Parathyroid adenoma (tissue), 2 donors: Measurements from ENCODE around the gene TFDP1.

Experiments
- H2AFZ ChIP-seq: fragments of 300-600 bp; sonication (generic); one replicate; pipeline ENCODE4 v1.7.0; 2017; ENCODE audit warnings: antibody characterized with exemption, mild to moderate bottlenecking
- H3K27ac ChIP-seq: fragments of 300-600 bp; sonication (generic); one replicate; pipeline ENCODE4 v1.7.0; 2017
- H3K27me3 ChIP-seq: fragments of 300-600 bp; sonication (generic); one replicate; pipeline ENCODE4 v1.7.0; 2017; ENCODE audit warnings: low read length; ENCODE audit not compliant: control insufficient read depth, insufficient read depth
- H3K36me3 ChIP-seq: fragments of 300-600 bp; sonication (generic); one replicate; pipeline ENCODE4 v1.7.0; 2017; ENCODE audit warnings: low read length; ENCODE audit not compliant: control insufficient read depth, insufficient read depth
- H3K4me1 ChIP-seq: fragments of 300-600 bp; sonication (generic); one replicate; pipeline ENCODE4 v1.7.0; 2017; ENCODE audit warnings: control low read depth
- H3K4me2 ChIP-seq: fragments of 300-600 bp; sonication (generic); one replicate; pipeline ENCODE4 v1.7.0; 2017; ENCODE audit warnings: low read length
- H3K4me3 ChIP-seq: fragments of 300-600 bp; sonication (generic); one replicate; pipeline ENCODE4 v1.7.0; 2017; ENCODE audit warnings: low read depth, low read length
- H3K79me2 ChIP-seq: fragments of 300-600 bp; sonication (generic); one replicate; pipeline ENCODE4 v1.7.0; 2017; ENCODE audit warnings: control low read depth
- H3K9ac ChIP-seq: fragments of 300-600 bp; sonication (generic); one replicate; pipeline ENCODE4 v1.7.0; 2017; ENCODE audit warnings: mild to moderate bottlenecking
- H3K9me3 ChIP-seq: fragments of 300-600 bp; sonication (generic); one replicate; pipeline ENCODE4 v1.7.0; 2017; ENCODE audit warnings: low read length; ENCODE audit not compliant: control insufficient read depth
- CTCF ChIP-seq: fragments of 300-600 bp; sonication (generic); IDR thresholded peaks from one replicate; pipeline ENCODE4 v1.7.0; 2017; ENCODE audit warnings: antibody characterized with exemption, mild to moderate bottlenecking
- donor health status: primary hyperparathyroidism.

Gene TFDP1

DNA sequence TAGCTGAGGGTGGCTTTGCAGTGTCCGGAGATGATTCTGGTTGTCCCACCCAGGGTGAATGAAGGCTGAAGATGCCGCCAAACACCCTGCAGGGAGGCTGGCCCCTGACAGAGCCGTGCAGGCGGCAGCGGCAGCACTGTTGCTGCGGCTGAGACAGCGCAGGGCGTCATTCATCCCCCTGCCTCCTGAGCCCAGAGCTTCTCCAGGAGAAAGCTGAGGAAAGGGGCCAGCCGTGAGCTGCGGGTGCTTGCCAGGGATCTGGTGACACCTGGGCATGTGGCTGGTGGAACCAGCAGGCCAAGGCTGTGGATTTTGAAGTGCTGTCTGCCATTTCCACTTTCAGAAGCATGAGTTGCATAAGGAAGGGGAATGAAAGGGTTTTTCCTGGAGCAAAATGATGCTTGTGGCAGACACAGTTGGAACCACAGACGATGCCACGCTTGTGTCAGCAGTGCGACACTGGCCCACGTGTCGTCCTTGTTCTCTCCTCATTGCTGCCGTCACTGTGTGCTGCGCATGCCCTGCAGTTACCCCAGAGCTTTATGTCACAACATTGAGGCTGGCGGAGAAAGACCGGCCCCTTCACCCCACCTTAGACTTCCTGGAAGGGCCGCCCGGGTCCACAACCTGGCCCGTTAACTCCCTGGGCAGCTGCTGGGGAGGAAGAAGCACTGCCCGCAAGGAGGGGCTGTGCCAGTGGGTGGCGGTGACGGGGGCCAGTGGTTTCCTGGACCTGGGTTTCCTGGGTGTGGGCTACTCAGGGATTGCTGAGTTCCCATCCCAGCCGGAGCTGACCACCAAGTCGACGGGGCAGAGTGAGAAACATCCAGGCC is 22.7 kb downstream of the TFDP1 start:
- Histone ChIP-seq H3K79me2 (no peaks in the 10 kb centered on the region), H3K4me2 (no peak overlapping the region), H3K9ac (no peak overlapping the region), H3K4me1 (no peaks in the 10 kb centered on the region), H3K4me3 (no peak overlapping the region), H2AFZ (no peak overlapping the region), H3K27me3 (no peaks in the 10 kb centered on the region), H3K27ac (no peak overlapping the region), H3K36me3 (no peaks in the 10 kb centered on the region), H3K9me3 (no peaks in the 10 kb centered on the region)
- TF ChIP-seq CTCF, result no peak

DNA sequence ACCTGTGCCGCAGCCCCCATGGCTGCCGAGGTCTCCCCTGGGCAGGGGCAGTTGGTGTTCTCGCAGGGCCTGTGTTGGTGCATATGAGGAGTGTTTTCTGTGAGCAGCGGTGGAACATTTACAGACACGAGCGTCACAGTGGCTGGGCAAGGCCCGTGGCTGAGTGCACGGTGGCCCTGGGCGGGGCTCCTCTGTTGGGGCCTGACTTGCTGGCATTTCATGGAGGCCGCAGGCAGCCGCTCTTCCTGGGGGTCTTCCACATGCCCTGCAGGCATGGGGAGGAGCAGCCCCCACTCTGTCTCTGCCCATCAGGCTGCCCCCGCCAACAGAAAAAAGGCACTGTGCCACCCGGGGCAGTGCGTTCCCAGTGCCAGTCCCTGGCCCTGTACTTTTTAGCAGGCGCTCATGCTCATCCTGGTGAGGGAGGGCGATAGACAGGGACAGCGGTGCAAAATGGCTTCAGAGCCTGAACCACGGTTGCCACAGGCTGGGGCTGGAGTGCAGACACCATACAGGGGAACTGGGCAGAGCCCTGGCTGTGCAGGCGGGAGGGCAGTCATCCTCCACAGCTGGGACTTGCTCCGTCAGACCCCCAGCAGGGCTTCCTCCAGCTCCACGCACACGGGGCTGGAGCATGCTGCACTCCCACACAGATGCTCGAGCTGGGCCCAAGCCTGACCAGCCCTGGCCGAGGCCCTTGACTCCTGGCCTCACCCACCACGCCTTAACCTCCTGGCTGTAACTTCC is 23.5 kb downstream of the TFDP1 start:
- no peak overlapping the region for H3K27ac ChIP-seq
- no peak for TF ChIP-seq CTCF
- no peak overlapping the region for H3K4me2 ChIP-seq
- H3K9ac ChIP-seq, result no peak overlapping the region
- H3K4me3 ChIP-seq, result no peak overlapping the region
- no peaks in the 10 kb centered on the region for H3K4me1 ChIP-seq
- no peaks in the 10 kb centered on the region for H3K27me3 ChIP-seq
- no peaks in the 10 kb centered on the region for H3K36me3 ChIP-seq
- H3K9me3 ChIP-seq, result no peaks in the 10 kb centered on the region
- no peak overlapping the region for H2AFZ ChIP-seq
- H3K79me2 ChIP-seq, result no peaks in the 10 kb centered on the region

DNA sequence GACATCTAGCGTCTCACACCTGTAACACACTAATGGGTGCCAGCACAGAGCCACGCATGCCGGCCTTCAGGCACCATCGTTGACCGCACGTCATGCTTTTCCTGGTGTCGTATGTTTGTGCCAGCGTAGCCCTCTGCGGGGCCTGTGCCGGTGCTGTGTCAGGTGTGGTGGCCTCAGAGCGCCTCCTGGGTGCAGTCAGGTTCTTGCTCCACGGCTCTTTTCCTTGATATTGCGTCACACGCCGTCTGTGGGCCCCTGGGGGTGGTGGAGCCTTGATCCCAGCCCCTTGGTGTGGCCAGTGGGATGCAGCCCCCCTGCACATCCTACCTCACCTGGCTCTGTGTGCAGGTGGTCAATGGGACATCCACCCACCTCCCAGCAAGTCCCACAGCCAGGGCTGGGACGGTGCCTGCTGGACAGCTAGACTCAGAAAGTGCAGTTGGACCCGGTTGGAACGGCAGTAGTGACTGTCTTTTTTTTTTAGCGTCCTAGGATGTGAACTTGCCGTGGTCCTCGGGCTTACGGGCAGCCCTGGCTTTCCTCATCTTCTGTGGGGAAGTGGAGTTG is 24.5 kb downstream of the TFDP1 start:
- H3K79me2 ChIP-seq, result no peaks in the 10 kb centered on the region
- no peak overlapping the region for H3K9ac ChIP-seq
- H3K27me3 ChIP-seq, result no peaks in the 10 kb centered on the region
- H3K9me3 ChIP-seq, result no peaks in the 10 kb centered on the region
- no peak overlapping the region for H3K4me2 ChIP-seq
- no peaks in the 10 kb centered on the region for H3K4me1 ChIP-seq
- H3K4me3 ChIP-seq, result no peak overlapping the region
- no peak for TF ChIP-seq CTCF
- no peak overlapping the region for H3K27ac ChIP-seq
- H3K36me3 ChIP-seq, result no peaks in the 10 kb centered on the region
- H2AFZ ChIP-seq, result no peak overlapping the region

- Histone ChIP-seq H3K36me3 (no peaks in the 10 kb centered on the region), H3K9ac (no peak overlapping the region)
- no peak for TF ChIP-seq CTCF
These were observed 25.1 kb downstream of the TFDP1 start for GRCh38 chr13:113609616-113610015.

More at GRCh38 chr13:113609616-113610015, 25.1 kb downstream of the TFDP1 start:
- no peaks in the 10 kb centered on the region for H3K9me3 ChIP-seq
- H3K27ac ChIP-seq, result no peak overlapping the region
- no peak overlapping the region for H3K4me2 ChIP-seq
- no peaks in the 10 kb centered on the region for H3K27me3 ChIP-seq
- H3K4me3 ChIP-seq, result no peak overlapping the region
- no peaks in the 10 kb centered on the region for H3K79me2 ChIP-seq
- H3K4me1 ChIP-seq, result no peaks in the 10 kb centered on the region
- H2AFZ ChIP-seq, result no peak overlapping the region
